Neural progenitor cell (in vitro differentiated cells): Measurements from ENCODE around the gene SFMBT1. TPM values are rescaled to one million over a fixed set of nuclear protein-coding genes. Genes with fewer than 3 reads are reported as not detected.

Experiments used
- DNase-seq: peaks from one replicate; pipeline ENCODE4 v3.0.0-alpha.2; 2016; ENCODE audit warnings: low spot score
- H2AFZ ChIP-seq: fragments of 200-600 bp; sonication (generic); replicated peaks from 2 replicates; pipeline ENCODE4 v1.6.1; 2016; ENCODE audit warnings: antibody characterized with exemption
- H3F3A ChIP-seq: fragments of 200-600 bp; sonication (generic); 2 replicates; pipeline ENCODE4 v1.6.1; 2016; ENCODE audit warnings: antibody characterized with exemption, low read depth
- H3K27ac ChIP-seq: fragments of 200-600 bp; sonication (generic); 2 replicates; pipeline ENCODE4 v1.5.1; 2016; ENCODE audit warnings: mild to moderate bottlenecking
- H3K27me3 ChIP-seq: fragments of 200-600 bp; sonication (generic); 2 replicates; pipeline ENCODE4 v1.6.1; 2016; ENCODE audit warnings: mild to moderate bottlenecking, moderate library complexity
- H3K36me3 ChIP-seq: fragments of 200-600 bp; sonication (generic); 2 replicates; pipeline ENCODE4 v1.5.1; 2016
- H3K4me1 ChIP-seq: fragments of 200-600 bp; sonication (generic); 2 replicates; pipeline ENCODE4 v1.6.1; 2016; ENCODE audit warnings: mixed run types
- H3K4me2 ChIP-seq: fragments of 200-600 bp; sonication (generic); 2 replicates; pipeline ENCODE4 v1.6.1; 2016
- H3K4me3 ChIP-seq: fragments of 200-600 bp; sonication (generic); 2 replicates; pipeline ENCODE4 v1.5.1; 2016
- H3K79me2 ChIP-seq: fragments of 200-600 bp; sonication (generic); 2 replicates; pipeline ENCODE4 v1.6.1; 2016; ENCODE audit warnings: low read depth
- H3K9ac ChIP-seq: fragments of 200-600 bp; sonication (generic); 2 replicates; pipeline ENCODE4 v1.6.1; 2016
- H3K9me3 ChIP-seq: fragments of 200-600 bp; sonication (generic); 2 replicates; pipeline ENCODE4 v1.5.1; 2016; ENCODE audit warnings: low read depth
- H4K20me1 ChIP-seq: fragments of 200-600 bp; sonication (generic); 2 replicates; pipeline ENCODE4 v1.6.1; 2016; ENCODE audit warnings: low read depth
- H3K27ac Mint-ChIP-seq: 3 replicates; pipeline ENCODE4 v1.8.0; 2021; ENCODE audit warnings: mixed read lengths
- H3K27me3 Mint-ChIP-seq: 2 replicates; pipeline ENCODE4 v1.8.0; 2022; ENCODE audit warnings: low read depth, mild to moderate bottlenecking, inconsistent platforms, moderate library complexity, mixed read lengths; ENCODE audit not compliant: insufficient read depth
- H3K36me3 Mint-ChIP-seq: 3 replicates; pipeline ENCODE4 v1.8.0; 2021; ENCODE audit warnings: mixed read lengths
- H3K4me1 Mint-ChIP-seq: 3 replicates; pipeline ENCODE4 v1.8.0; 2021; ENCODE audit warnings: mixed read lengths
- H3K4me3 Mint-ChIP-seq: 3 replicates; pipeline ENCODE4 v1.8.0; 2021; ENCODE audit warnings: mild to moderate bottlenecking, moderate library complexity, mixed read lengths
- H3K9me3 Mint-ChIP-seq: 3 replicates; pipeline ENCODE4 v1.8.0; 2020; ENCODE audit warnings: mixed read lengths
- CTCF ChIP-seq: fragments of 200-600 bp; sonication (generic); IDR thresholded peaks from 2 replicates; pipeline ENCODE4 v1.5.1; 2017; ENCODE audit warnings: antibody characterized with exemption, mild to moderate bottlenecking
- EZH2 ChIP-seq: fragments of 200-600 bp; sonication (generic); IDR thresholded peaks from 2 replicates; pipeline ENCODE4 v1.6.1; 2017; ENCODE audit warnings: antibody characterized with exemption, mild to moderate bottlenecking, moderate library complexity
- EZH2phosphoT487 ChIP-seq: fragments of 200-600 bp; sonication (generic); IDR thresholded peaks from 2 replicates; pipeline ENCODE4 v1.6.1; 2017; ENCODE audit warnings: antibody characterized with exemption
- total RNA-seq: library from RNA; depleted of rRNA; stranded (reverse); fragments of >200 nt; gene quantifications from 2 replicates; pipeline ENCODE4 v1.2.3, GENCODE V29; 2015; ENCODE audit warnings: low replicate concordance

Gene SFMBT1
- total RNA-seq, 1 donor from 2014 or later, result 18.5 TPM

- Histone ChIP-seq H2AFZ (no peak overlapping the region), H3K27ac (no peak overlapping the region), H3K4me1 (peaks cover 9% of the 10 kb centered on the region), H3K36me3 (no peaks in the 10 kb centered on the region), H3K4me3 (no peak overlapping the region), H3K4me2 (no peak overlapping the region), H3K9ac (no peak overlapping the region), H3K27me3 (no peaks in the 10 kb centered on the region), H3K9me3 (no peaks in the 10 kb centered on the region), H3K79me2 (peaks cover 31% of the 10 kb centered on the region), H3F3A (no peaks in the 10 kb centered on the region), H4K20me1 (peaks cover 21% of the 10 kb centered on the region)
- no peak overlapping the region for H3K27ac Mint-ChIP-seq
- no peak for DNase-seq
- peaks cover 2% of the 10 kb centered on the region for H3K4me1 Mint-ChIP-seq
- no peaks in the 10 kb centered on the region for H3K36me3 Mint-ChIP-seq
- no peak for TF ChIP-seq CTCF
- TF ChIP-seq EZH2phosphoT487, result no peak
- TF ChIP-seq EZH2, result no peak
- H3K4me3 Mint-ChIP-seq, result no peak overlapping the region
- no peaks in the 10 kb centered on the region for H3K9me3 Mint-ChIP-seq
- peaks cover 3% of the 10 kb centered on the region for H3K27me3 Mint-ChIP-seq
Observed at GRCh38 chr3:53032609-53033008, 13.3 kb downstream of the SFMBT1 start.

GRCh38 chr3:53030619-53031449 is 15.0 kb downstream of the SFMBT1 start:
- no peaks in the 10 kb centered on the region for H3K9me3 ChIP-seq
- Mint-ChIP-seq H3K9me3 (no peaks in the 10 kb centered on the region), H3K27ac (no peak overlapping the region), H3K36me3 (no peaks in the 10 kb centered on the region), H3K4me3 (no peak overlapping the region), H3K27me3 (peaks cover under 1% of the 10 kb centered on the region), H3K4me1 (peaks cover 4% of the 10 kb centered on the region)
- H3K9ac ChIP-seq, result no peak overlapping the region
- no peak overlapping the region for H2AFZ ChIP-seq
- H4K20me1 ChIP-seq, result peaks cover 23% of the 10 kb centered on the region
- no peak overlapping the region for H3K27ac ChIP-seq
- H3K79me2 ChIP-seq, result peaks cover 32% of the 10 kb centered on the region
- H3K36me3 ChIP-seq, result no peaks in the 10 kb centered on the region
- no peak for DNase-seq
- no peak overlapping the region for H3K4me2 ChIP-seq
- peaks cover 9% of the 10 kb centered on the region for H3K4me1 ChIP-seq
- H3K27me3 ChIP-seq, result no peaks in the 10 kb centered on the region
- no peak overlapping the region for H3K4me3 ChIP-seq
- TF ChIP-seq EZH2 (no peak), CTCF (no peak), EZH2phosphoT487 (no peak)
- H3F3A ChIP-seq, result no peaks in the 10 kb centered on the region

- H3K9me3 Mint-ChIP-seq, result no peaks in the 10 kb centered on the region
- H3K27me3 Mint-ChIP-seq, result no peaks in the 10 kb centered on the region
- H3K27ac ChIP-seq, result no peak overlapping the region
- TF ChIP-seq EZH2phosphoT487 (no peak), CTCF (no peak), EZH2 (no peak)
- no peaks in the 10 kb centered on the region for H3K36me3 ChIP-seq
- DNase-seq, result no peak
- H3K4me1 ChIP-seq, result peaks cover 9% of the 10 kb centered on the region
- H3F3A ChIP-seq, result no peaks in the 10 kb centered on the region
- peaks cover 6% of the 10 kb centered on the region for H3K4me1 Mint-ChIP-seq
- peaks cover 23% of the 10 kb centered on the region for H4K20me1 ChIP-seq
- no peak overlapping the region for H3K9ac ChIP-seq
- H3K4me3 Mint-ChIP-seq, result no peak overlapping the region
- no peak overlapping the region for H3K4me2 ChIP-seq
- peaks cover 28% of the 10 kb centered on the region for H3K79me2 ChIP-seq
- no peak overlapping the region for H3K27ac Mint-ChIP-seq
- H3K36me3 Mint-ChIP-seq, result peaks cover 2% of the 10 kb centered on the region
- H3K4me3 ChIP-seq, result no peak overlapping the region
- no peak overlapping the region for H2AFZ ChIP-seq
- no peaks in the 10 kb centered on the region for H3K9me3 ChIP-seq
- H3K27me3 ChIP-seq, result no peaks in the 10 kb centered on the region
Observed at GRCh38 chr3:53028641-53029040, 17.2 kb downstream of the SFMBT1 start.
